HG03064 (cell line): ENCODE measurements around the gene HS6ST2.

Experiments
- ATAC-seq: cut with Tn5 transposase; IDR thresholded peaks from one replicate; pipeline ENCODE4 v1.9.1; 2021; ENCODE audit warnings: low read depth; ENCODE audit not compliant: unreplicated experiment

Gene HS6ST2

GRCh38 chrX:132809581-132809980 is 148.8 kb downstream of the HS6ST2 start:
- ATAC-seq, result no peak

DNA sequence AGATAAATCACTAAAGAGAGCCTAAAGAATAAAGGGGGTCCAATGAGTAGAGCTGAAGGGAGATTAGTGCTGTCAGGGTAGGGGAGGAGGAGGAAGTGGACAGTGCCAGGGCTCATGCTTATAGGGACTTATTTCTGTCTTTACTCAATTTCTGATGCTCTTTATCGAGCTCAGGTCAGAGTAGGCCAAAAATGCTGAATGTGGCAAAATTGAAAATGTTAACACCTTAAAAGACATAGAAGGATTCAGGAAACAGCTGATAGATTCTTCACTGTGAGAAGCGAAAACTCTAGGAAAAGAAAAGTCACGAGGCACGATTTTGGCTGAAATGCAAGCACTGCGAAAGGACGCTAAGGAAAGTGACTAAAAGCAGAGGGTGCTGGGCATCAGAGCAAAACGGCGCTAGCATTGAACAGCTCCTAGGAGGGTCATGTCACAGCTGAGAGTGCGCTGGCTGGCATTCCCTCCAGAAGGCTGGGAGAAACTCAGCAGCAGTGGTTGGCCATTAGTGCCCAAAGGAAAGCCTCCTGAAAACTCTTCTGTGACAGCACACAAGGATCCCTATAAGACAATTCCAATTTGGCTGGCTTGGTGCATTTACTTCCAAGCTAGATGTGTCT is 150.9 kb downstream of the HS6ST2 start:
- no peak for ATAC-seq

GRCh38 chrX:132802033-132802432 is 156.4 kb downstream of the HS6ST2 start:
- no peak for ATAC-seq

- no peak for ATAC-seq
These were observed 163.2 kb downstream of the HS6ST2 start for GRCh38 chrX:132795181-132795580.

DNA sequence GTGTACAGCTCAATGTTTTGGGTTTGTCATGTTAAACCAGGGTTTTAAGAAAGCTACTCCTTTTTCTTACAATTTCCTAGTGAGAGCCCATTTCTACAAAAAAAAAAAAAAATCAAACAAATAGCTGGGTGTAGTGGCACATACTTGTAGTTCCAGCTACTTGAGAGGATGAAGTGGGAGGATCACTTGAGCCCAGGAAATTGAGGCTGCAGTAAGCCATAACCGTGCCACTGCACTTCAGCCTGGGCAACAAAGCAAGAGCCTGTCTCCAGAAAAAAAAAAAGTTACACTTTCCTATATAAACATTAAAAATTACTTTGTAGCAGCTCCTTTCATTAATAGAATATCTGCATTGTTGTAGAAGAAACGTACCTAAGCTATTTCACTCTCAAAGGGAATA is 166.7 kb downstream of the HS6ST2 start:
- ATAC-seq, result no peak

GRCh38 chrX:132790329-132790728 is 168.1 kb downstream of the HS6ST2 start:
- ATAC-seq, result no peak

GRCh38 chrX:132786217-132786616 is 172.2 kb downstream of the HS6ST2 start:
- no peak for ATAC-seq

- no peak for ATAC-seq
These were observed 179.5 kb downstream of the HS6ST2 start for GRCh38 chrX:132778917-132779316.

DNA sequence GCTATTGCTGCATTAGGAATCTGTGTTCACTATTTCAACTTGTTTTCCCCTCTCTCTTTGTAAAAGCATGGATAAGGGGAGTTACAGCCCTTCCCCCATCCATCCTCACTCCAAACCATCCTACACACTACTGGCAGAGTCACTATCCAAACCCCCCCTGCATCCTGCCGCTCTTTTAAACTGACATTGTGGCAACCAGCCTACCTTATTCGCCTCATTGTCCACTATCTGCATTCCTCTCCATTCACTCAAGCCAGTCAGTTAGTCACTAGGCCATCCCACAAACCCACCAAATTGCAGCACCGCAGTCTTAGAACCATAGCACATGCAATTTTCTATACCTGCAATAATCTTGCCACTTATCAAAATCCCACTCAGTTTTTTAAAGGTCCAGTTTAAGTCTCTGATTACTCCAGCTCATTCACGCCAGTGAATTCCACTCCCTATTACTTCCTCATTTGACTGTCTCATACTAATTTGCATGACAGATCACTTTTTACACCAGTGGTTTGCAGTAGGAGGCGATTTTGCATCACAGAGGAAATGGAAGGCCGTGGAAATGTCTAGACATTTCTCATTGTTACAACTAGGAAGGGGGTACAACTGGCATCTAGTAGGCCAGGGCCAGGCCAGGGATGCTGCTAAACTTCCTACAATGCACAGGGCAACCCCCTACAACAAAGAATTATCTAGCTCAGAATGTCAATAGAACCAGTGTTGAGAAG is 181.8 kb downstream of the HS6ST2 start:
- ATAC-seq, result no peak

GRCh38 chrX:132775263-132775823 is 183.1 kb downstream of the HS6ST2 start:
- ATAC-seq, result no peak

GRCh38 chrX:132774010-132774714 is 184.3 kb downstream of the HS6ST2 start:
- no peak for ATAC-seq

GRCh38 chrX:132769609-132770008 is 188.8 kb downstream of the HS6ST2 start:
- ATAC-seq, result no peak

DNA sequence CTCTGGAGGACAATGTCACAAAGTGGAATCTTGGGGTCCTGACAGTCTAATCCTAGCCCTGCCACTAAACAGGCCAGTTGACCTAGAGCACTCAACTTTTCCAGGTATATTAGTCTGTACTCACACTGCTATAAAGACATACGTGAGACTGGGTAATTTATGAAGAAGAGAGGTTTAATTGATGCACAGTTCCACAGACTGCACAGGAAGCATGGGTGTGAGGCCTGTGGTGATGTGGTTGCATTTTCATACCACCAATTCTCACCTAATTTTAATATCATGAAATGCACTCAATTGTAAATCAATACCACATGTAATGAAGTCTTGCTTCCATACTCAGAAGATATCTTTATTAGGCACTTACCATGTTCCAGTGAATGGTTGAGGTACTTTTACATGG is 192.0 kb downstream of the HS6ST2 start:
- no peak for ATAC-seq

GRCh38 chrX:132763528-132763927 is 194.9 kb downstream of the HS6ST2 start:
- ATAC-seq, result no peak

DNA sequence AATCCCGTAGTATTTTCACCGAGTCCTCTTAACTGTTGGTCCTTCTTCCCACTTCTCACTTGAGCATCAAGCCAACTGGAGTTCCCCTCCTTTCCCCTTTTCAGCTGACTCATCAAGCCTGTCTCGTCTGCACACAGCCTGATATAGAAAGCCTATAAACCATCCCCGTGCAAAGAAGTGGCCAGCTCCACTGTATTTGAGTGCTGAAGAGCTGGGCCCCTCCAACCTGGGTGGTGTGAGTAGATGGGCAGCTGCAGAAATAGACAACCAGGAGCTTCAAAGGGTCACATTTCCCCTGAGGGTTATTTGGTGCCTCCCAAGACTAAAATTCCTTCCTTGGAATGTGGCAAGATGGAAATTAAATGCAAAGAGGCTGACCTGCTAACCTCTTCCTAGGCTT is 199.7 kb downstream of the HS6ST2 start:
- no peak for ATAC-seq

- ATAC-seq, result no peak
These were observed 201.3 kb downstream of the HS6ST2 start for GRCh38 chrX:132757066-132757623.

GRCh38 chrX:132756439-132756838 is 202.0 kb downstream of the HS6ST2 start:
- no peak for ATAC-seq

DNA sequence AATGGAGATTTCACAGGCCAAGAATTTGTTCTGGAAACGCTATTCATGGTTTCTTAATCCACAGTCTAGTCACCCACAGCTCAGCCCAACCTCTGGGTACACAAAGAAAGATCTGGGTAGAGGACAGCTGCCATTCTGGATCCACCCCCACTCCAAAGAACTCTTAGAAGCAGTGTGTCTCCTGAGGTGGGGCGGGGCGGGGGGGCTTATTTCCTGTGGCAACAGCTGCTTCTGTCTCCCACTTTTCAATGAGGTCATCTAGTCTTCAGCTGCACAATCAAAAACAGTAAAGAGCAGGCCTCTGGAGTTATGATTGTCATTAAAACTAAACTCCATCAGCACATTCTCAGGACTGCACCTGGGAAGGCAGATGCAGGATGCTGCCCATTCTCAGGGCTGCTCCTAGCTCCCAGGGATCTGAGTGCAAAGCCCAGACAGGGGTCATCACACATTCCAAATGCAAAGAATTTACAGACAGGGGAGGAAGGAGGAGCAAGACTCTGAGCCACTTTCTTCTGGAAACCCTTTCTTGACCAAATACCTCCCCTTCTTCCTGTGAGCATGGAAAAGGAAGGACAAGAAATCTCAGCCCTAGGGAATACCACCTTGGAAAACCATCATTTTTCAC is 207.3 kb downstream of the HS6ST2 start:
- ATAC-seq, result no peak

GRCh38 chrX:132750331-132751062 is 207.9 kb downstream of the HS6ST2 start:
- no peak for ATAC-seq

GRCh38 chrX:132749406-132749805 is 209.0 kb downstream of the HS6ST2 start:
- ATAC-seq, result no peak
